ENCODE data around the gene AUTS2.

DNA sequence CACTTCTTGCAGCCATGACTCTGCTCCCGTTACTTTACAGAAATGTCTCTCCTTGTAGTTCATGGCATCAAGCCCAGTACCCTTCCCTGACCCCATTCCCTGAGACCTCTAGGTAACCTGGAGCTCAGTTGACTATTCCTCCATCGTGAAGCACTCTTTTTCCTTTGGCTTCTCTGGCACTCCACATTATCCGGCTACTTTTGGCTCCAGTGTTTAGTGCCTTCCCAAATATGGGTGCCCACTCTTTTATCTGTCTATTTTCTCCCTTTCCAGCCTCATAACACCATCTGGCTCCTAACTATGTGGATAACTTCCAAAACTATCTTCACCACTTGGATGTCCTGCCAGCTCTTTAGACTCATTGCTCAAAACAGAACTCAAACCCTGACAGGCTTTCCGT is 788.9 kb downstream of the AUTS2 start:
- TF ChIP-seq, protein P1, sequence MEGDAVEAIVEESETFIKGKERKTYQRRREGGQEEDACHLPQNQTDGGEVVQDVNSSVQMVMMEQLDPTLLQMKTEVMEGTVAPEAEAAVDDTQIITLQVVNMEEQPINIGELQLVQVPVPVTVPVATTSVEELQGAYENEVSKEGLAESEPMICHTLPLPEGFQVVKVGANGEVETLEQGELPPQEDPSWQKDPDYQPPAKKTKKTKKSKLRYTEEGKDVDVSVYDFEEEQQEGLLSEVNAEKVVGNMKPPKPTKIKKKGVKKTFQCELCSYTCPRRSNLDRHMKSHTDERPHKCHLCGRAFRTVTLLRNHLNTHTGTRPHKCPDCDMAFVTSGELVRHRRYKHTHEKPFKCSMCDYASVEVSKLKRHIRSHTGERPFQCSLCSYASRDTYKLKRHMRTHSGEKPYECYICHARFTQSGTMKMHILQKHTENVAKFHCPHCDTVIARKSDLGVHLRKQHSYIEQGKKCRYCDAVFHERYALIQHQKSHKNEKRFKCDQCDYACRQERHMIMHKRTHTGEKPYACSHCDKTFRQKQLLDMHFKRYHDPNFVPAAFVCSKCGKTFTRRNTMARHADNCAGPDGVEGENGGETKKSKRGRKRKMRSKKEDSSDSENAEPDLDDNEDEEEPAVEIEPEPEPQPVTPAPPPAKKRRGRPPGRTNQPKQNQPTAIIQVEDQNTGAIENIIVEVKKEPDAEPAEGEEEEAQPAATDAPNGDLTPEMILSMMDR (IDR thresholded peaks at IDR 0.05) = no peak
- TF ChIP-seq POLR2A (IDR thresholded peaks at IDR 0.05) = no peak
